OCI-LY7 (cell line): ENCODE data around the gene FBLN5.

ENCODE experiments used
- EZH2phosphoT487 ChIP-seq: fragments of 200-600 bp; sonication (generic); IDR thresholded peaks from 2 replicates; pipeline ENCODE4 v1.6.1; 2018; ENCODE audit warnings: low read depth, borderline replicate concordance, mild to moderate bottlenecking, mixed run types, antibody characterized with exemption, low read length, moderate library complexity, mixed read lengths
- TF ChIP-seq, protein P1 (sequence below): fragments of 200-600 bp; sonication (generic); conservative IDR thresholded peaks from 2 replicates; pipeline ENCODE4 v1.5.1; 2014; ENCODE audit warnings: mild to moderate bottlenecking, antibody characterized with exemption, low read length, moderate library complexity, mixed read lengths

DNA sequence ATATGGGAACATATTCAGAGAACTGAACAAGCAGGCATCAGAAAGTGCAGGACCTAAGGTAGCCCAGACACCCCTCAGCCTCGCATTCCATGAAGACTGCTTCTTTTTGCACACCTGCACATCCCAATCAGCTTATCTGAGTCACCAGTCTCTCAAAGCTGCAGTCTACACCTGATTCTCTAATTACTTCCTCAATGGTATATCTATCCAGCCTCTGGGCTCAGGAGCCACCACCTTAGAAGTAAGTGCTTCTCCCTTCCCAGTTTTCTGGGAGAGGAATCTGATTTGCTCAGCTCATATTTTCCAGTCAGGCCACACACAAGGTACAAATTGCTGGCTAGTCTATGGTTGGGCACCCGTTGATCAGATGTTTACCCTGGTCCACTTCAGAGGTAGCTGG, 101.8 kb downstream of the FBLN5 start:
- TF ChIP-seq, protein P1, sequence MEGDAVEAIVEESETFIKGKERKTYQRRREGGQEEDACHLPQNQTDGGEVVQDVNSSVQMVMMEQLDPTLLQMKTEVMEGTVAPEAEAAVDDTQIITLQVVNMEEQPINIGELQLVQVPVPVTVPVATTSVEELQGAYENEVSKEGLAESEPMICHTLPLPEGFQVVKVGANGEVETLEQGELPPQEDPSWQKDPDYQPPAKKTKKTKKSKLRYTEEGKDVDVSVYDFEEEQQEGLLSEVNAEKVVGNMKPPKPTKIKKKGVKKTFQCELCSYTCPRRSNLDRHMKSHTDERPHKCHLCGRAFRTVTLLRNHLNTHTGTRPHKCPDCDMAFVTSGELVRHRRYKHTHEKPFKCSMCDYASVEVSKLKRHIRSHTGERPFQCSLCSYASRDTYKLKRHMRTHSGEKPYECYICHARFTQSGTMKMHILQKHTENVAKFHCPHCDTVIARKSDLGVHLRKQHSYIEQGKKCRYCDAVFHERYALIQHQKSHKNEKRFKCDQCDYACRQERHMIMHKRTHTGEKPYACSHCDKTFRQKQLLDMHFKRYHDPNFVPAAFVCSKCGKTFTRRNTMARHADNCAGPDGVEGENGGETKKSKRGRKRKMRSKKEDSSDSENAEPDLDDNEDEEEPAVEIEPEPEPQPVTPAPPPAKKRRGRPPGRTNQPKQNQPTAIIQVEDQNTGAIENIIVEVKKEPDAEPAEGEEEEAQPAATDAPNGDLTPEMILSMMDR, result no peak
- no peak for TF ChIP-seq EZH2phosphoT487
